ENCODE data around the gene DCTN1. TPM values are rescaled to one million over a fixed set of nuclear protein-coding genes. Genes with fewer than 3 reads are reported as not detected.

The DCTN1 gene
- total and polyA plus RNA-seq, 2 donors (not counting 3 experiments of a cell fraction or from before 2014, with no cell fraction given) = 130 to 170 TPM

GRCh38 chr2:74392449-74392743, 12.3 kb upstream of the DCTN1 start:
- no peak for TF ChIP-seq GATA2 (IDR thresholded peaks at IDR 0.05; ENCODE audit: insufficient read depth, insufficient read length, low read depth, low read length)
- TF ChIP-seq POLR2AphosphoS5 (IDR thresholded peaks at IDR 0.05; ENCODE audit: insufficient read depth, low read depth, low read length) = no peak
- TF ChIP-seq MYC (IDR thresholded peaks at IDR 0.05; ENCODE audit: low read depth, low read length) = no peak
- no peak for TF ChIP-seq JUN (IDR thresholded peaks at IDR 0.05; ENCODE audit: borderline replicate concordance, insufficient read depth, insufficient read length, low read depth)
- TF ChIP-seq CTCF (IDR thresholded peaks at IDR 0.05; ENCODE audit: extremely low read depth in 1 of 2, insufficient read depth in 1 of 2, low read depth in 1 of 2, low read length in 2 of 2) = no peak
- TF ChIP-seq EZH2 (IDR thresholded peaks at IDR 0.05; ENCODE audit: borderline replicate concordance, low read depth, low read length, severe bottlenecking) = no peak
- TF ChIP-seq POLR2A (IDR thresholded peaks at IDR 0.05; ENCODE audit: low read depth, low read length) = no peak
- TF ChIP-seq FOS (IDR thresholded peaks at IDR 0.05; ENCODE audit: borderline replicate concordance, insufficient read depth, low read length) = no peak
- peaks cover 3% of the 10 kb centered on the region for H4K20me1 ChIP-seq (replicated peaks; ENCODE audit: control insufficient read depth, extremely low read depth, insufficient read depth, low read length)
- H3K9me3 ChIP-seq (replicated peaks; ENCODE audit: control insufficient read depth, insufficient read depth, low read length) = no peaks in the 10 kb centered on the region
- no peak overlapping the region for H3K9ac ChIP-seq (replicated peaks; ENCODE audit: extremely low read depth, insufficient read depth, low read length)
- peaks cover 40% of the 10 kb centered on the region for H3K79me2 ChIP-seq (ENCODE audit: control insufficient read depth, insufficient read depth, low read length)
- H3K9me1 ChIP-seq (replicated peaks; ENCODE audit: control insufficient read depth, extremely low read depth, insufficient read depth, low read length) = no peaks in the 10 kb centered on the region
- intact Hi-C loops (cut with micrococcal nuclease) (loop anchor here (5.0 to 10.0 kb wide), 2 partner anchors 55 to 568 kb away; partner anchors contain the start of gene STAMBP), dilution Hi-C loops (cut with MboI; ENCODE audit: extremely low pct_ligation_motif_present, low sequenced_read_pairs) (no loop called here)
- FAIRE-seq (no peak), DNase-seq (ENCODE audit: low read depth, low spot score) (no peak)
- peak overlapping the region in 1 of 3 experiments; percentile 96 for H3K4me3 ChIP-seq (replicated peaks in 1 of 3; ENCODE audit: insufficient read depth in 1 of 3, low read depth in 1 of 3, low read length in 3 of 3)
- H3K36me3 ChIP-seq (ENCODE audit: control insufficient read depth in 2 of 2, extremely low read depth in 1 of 2, insufficient read depth in 2 of 2, low read length in 2 of 2) = no peaks in the 10 kb centered on the region
- peaks cover 12% of the 10 kb centered on the region for H3K4me1 ChIP-seq (ENCODE audit: control insufficient read depth, extremely low read depth, insufficient read depth, low read length)
- H3K27me3 ChIP-seq (ENCODE audit: control insufficient read depth in 2 of 2, insufficient read depth in 2 of 2, low read length in 2 of 2) = no peaks in the 10 kb centered on the region
- H2AFZ ChIP-seq (ENCODE audit: low read depth, low read length) = peak overlapping the region; percentile 91
- H3K27ac ChIP-seq (ENCODE audit: insufficient read depth, low read depth, low read length) = no peak overlapping the region
- CTCF ChIA-PET = interaction anchor here (1.0 to 2.6 kb wide), 18 partner anchors 9 to 570 kb away, joined by 3 to 22 read pairs (median 4); partner anchors contain the start of genes C2orf81, DCTN1, INO80B and WDR54
- peak overlapping the region; percentile 82 for H3K4me2 ChIP-seq (ENCODE audit: insufficient read depth, low read length)
- POLR2A ChIA-PET = interaction anchor here (1.1 kb wide), 1 partner anchor 13 kb away, joined by 6 read pairs; the partner anchor contains the start of gene DCTN1
- no TSS peak for BruUV-seq (replicated peaks)
